IMR-90 (cell line): ENCODE measurements around the gene PDIA3. TPM values are rescaled to one million over a fixed set of nuclear protein-coding genes. Genes with fewer than 3 reads are reported as not detected.

Experiments
- ATAC-seq: fragments of 200-7000 bp; cut with Tn5 transposase; 2 replicates; pipeline ENCODE4 v1.9.1; 2020; ENCODE audit warnings: low read depth, mild to moderate bottlenecking, moderate library complexity
- BruUV-seq: library from RNA; stranded (reverse); fragments of 400-500 nt; replicated peaks from 2 replicates; lab custom pipeline; 2021; lab: Mats Ljungman, UMichigan
- CTCF ChIA-PET: fragments of 300-600 bp; formaldehyde crosslinking; extraction: SDS; loops from one replicate; lab custom pipeline; 2021; ENCODE audit warnings: antibody characterized with exemption; lab: Yijun Ruan, JAX
- POLR2A ChIA-PET: fragments of 300-600 bp; sonication (Branson Sonifier 250); formaldehyde crosslinking; loops from one replicate; lab custom pipeline; 2022; ENCODE audit warnings: antibody characterized with exemption; ENCODE audit not compliant: unreplicated experiment; lab: Charles Lee
- DNase-seq: peaks from one replicate; pipeline ENCODE4 v3.0.0; 2013
- H2AFZ ChIP-seq: replicated peaks from 2 replicates; pipeline ENCODE3; 2013; ENCODE audit warnings: low read length, mild to moderate bottlenecking; ENCODE audit not compliant: poor library complexity
- H2AK5ac ChIP-seq: 2 replicates; pipeline ENCODE4 v1.6.1; 2013; ENCODE audit warnings: low read depth, low read length, inconsistent platforms
- H2AK9ac ChIP-seq: replicated peaks from 2 replicates; pipeline ENCODE3; 2013; ENCODE audit warnings: mild to moderate bottlenecking, low read depth, low read length, moderate library complexity; ENCODE audit not compliant: poor library complexity
- H2BK120ac ChIP-seq: 2 replicates; pipeline ENCODE4 v1.6.1; 2013; ENCODE audit warnings: low read depth, low read length, inconsistent platforms
- H2BK15ac ChIP-seq: 3 replicates; pipeline ENCODE4 v1.6.1; 2013; ENCODE audit warnings: low read depth, low read length, inconsistent platforms
- H2BK20ac ChIP-seq: 2 replicates; pipeline ENCODE4 v1.6.1; 2013; ENCODE audit warnings: low read depth, mild to moderate bottlenecking, inconsistent platforms, low read length, moderate library complexity
- H2BK5ac ChIP-seq: 2 replicates; pipeline ENCODE4 v1.6.1; 2013; ENCODE audit warnings: mild to moderate bottlenecking, low read depth, low read length, inconsistent platforms; ENCODE audit not compliant: poor library complexity, severe bottlenecking
- H3K14ac ChIP-seq: replicated peaks from 2 replicates; pipeline ENCODE4 v1.6.1; 2013; ENCODE audit warnings: low read depth, low read length, inconsistent platforms
- H3K18ac ChIP-seq: 2 replicates; pipeline ENCODE4 v1.6.1; 2013; ENCODE audit warnings: low read depth, low read length, control low read depth
- H3K23ac ChIP-seq: 2 replicates; pipeline ENCODE4 v1.6.1; 2013; ENCODE audit warnings: low read depth, low read length, inconsistent platforms
- H3K27ac ChIP-seq: 2 replicates; pipeline ENCODE4 v1.5.1; 2013; ENCODE audit warnings: mild to moderate bottlenecking, control low read depth, low read length; ENCODE audit not compliant: insufficient read depth
- H3K27me3 ChIP-seq: 2 replicates; pipeline ENCODE4 v1.6.1; 2013; ENCODE audit warnings: low read length; ENCODE audit not compliant: control insufficient read depth, insufficient read depth
- H3K36me3 ChIP-seq: 2 replicates; pipeline ENCODE4 v1.6.1; 2013; ENCODE audit warnings: low read length, mixed read lengths; ENCODE audit not compliant: control insufficient read depth, insufficient read depth
- H3K4ac ChIP-seq: 2 replicates; pipeline ENCODE4 v1.6.1; 2013; ENCODE audit warnings: low read depth, low read length, inconsistent platforms
- H3K4me1 ChIP-seq: 2 replicates; pipeline ENCODE4 v1.6.1; 2013; ENCODE audit warnings: low read length, mixed read lengths; ENCODE audit not compliant: control insufficient read depth, insufficient read depth
- H3K4me2 ChIP-seq: 2 replicates; pipeline ENCODE4 v1.6.1; 2013; ENCODE audit warnings: low read depth, mild to moderate bottlenecking, control low read depth, low read length, moderate library complexity
- H3K4me3 ChIP-seq: 2 replicates; pipeline ENCODE4 v1.5.1; 2013; ENCODE audit warnings: low read depth, mild to moderate bottlenecking, control low read depth, low read length, moderate library complexity; ENCODE audit not compliant: insufficient read depth
- H3K56ac ChIP-seq: 2 replicates; pipeline ENCODE4 v1.6.1; 2013; ENCODE audit warnings: low read length, inconsistent platforms; ENCODE audit not compliant: insufficient read depth; ENCODE audit errors: extremely low read depth
- H3K79me1 ChIP-seq, 2 experiments: 2 replicates each; pipeline ENCODE4 v1.6.1; 2013; ENCODE audit warnings: low read length in 2 of 2, inconsistent platforms in 1 of 2, low read depth in 1 of 2
- H3K9ac ChIP-seq: 2 replicates; pipeline ENCODE4 v1.6.1; 2013; ENCODE audit warnings: low read depth, low read length, control low read depth
- H3K9me1 ChIP-seq: 2 replicates; pipeline ENCODE4 v1.6.1; 2013; ENCODE audit warnings: low read length, inconsistent platforms; ENCODE audit not compliant: insufficient read depth
- H3K9me3 ChIP-seq: 2 replicates; pipeline ENCODE4 v1.6.1; 2013; ENCODE audit warnings: low read length; ENCODE audit not compliant: control insufficient read depth, insufficient read depth
- H4K20me1 ChIP-seq: 2 replicates; pipeline ENCODE4 v1.6.1; 2013; ENCODE audit warnings: low read length, inconsistent platforms; ENCODE audit not compliant: insufficient read depth
- H4K5ac ChIP-seq: 2 replicates; pipeline ENCODE4 v1.6.1; 2013; ENCODE audit warnings: mild to moderate bottlenecking, low read depth, low read length, control low read depth
- H4K8ac ChIP-seq, 2 experiments: 2 replicates each; pipeline ENCODE4 v1.6.1; 2013; ENCODE audit warnings: low read depth in 2 of 2, low read length in 2 of 2, control low read depth in 1 of 2, inconsistent platforms in 1 of 2
- H4K91ac ChIP-seq: 2 replicates; pipeline ENCODE4 v1.6.1; 2013; ENCODE audit warnings: low read depth, low read length, inconsistent platforms; ENCODE audit not compliant: insufficient read depth
- CHD1 ChIP-seq: IDR thresholded peaks from 2 replicates; pipeline ENCODE4 v1.6.1; 2012; ENCODE audit warnings: low read depth, low read length, improper control_type of control experiment
- MXI1 ChIP-seq: IDR thresholded peaks from 2 replicates; pipeline ENCODE4 v1.6.1; 2012; ENCODE audit warnings: low read depth, mild to moderate bottlenecking, low read length, moderate library complexity, borderline replicate concordance
- RFX5 ChIP-seq: IDR thresholded peaks from 2 replicates; pipeline ENCODE4 v1.8.0; 2012; ENCODE audit warnings: low read depth, mild to moderate bottlenecking, low read length, moderate library complexity
- WGBS, 2 experiments: methylation state at CpG; one replicate each; pipeline versions ENCODE4 v1.1.5 to v1.1.7; 2013; ENCODE audit warnings: missing lambda C conversion rate in 2 of 2; ENCODE audit not compliant: insufficient read length in 1 of 2; ENCODE audit errors: extremely low coverage in 2 of 2; 5-methylcytosine and 5-hydroxymethylcytosine counted together
- dilution Hi-C: fragments of 300-500 bp; cut with HindIII; formaldehyde crosslinking; loops from one replicate; pipeline ENCODE4 v1.14.3; 2018; ENCODE audit warnings: low sequenced_read_pairs; ENCODE audit not compliant: unreplicated experiment
- in situ Hi-C: fragments of 300-500 bp; cut with MboI; formaldehyde crosslinking; loops from 3 replicates; pipeline ENCODE4 v1.14.3; 2019; ENCODE audit warnings: low sequenced_read_pairs, inconsistent platforms, mixed read lengths
- intact Hi-C: fragments of 100-400 bp; cut with micrococcal nuclease; formaldehyde crosslinking; loops from 2 replicates; pipeline ENCODE4 v1.10.0; 2022
- polyA plus RNA-seq, 3 experiments: library from polyadenylated mRNA; depleted of rRNA; stranded (reverse); fragments of >200 nt; gene quantifications; 2 replicates each; pipeline ENCODE4 v1.2.3, GENCODE V29; 2012; ENCODE audit warnings: low replicate concordance in 1 of 3
- total RNA-seq: library from RNA; depleted of rRNA; stranded (reverse); fragments of >200 nt; gene quantifications from 2 replicates; pipeline ENCODE4 v1.2.3, GENCODE V29; 2012

The PDIA3 gene
- total and polyA plus RNA-seq, 2 of the 4 experiments (the other 2 are of a cell fraction), result 103 to 396 TPM

- intact Hi-C loops (no loop called here), dilution Hi-C loops (no loop called here)
Observed at GRCh38 chr15:43808435-43808950, 62.3 kb downstream of the PDIA3 start.

More at GRCh38 chr15:43808435-43808950, 62.3 kb downstream of the PDIA3 start:
- Histone ChIP-seq H2BK5ac (no peak overlapping the region), H4K20me1 (no peaks in the 10 kb centered on the region), H3K9me3 (no peaks in the 10 kb centered on the region), H3K4me1 (no peaks in the 10 kb centered on the region; the same call in 1 of the 2 replicates), H4K5ac (no peak overlapping the region), H3K18ac (no peak overlapping the region), H3K14ac (no peak overlapping the region), H3K4me3 (no peak overlapping the region), H3K79me1 (peaks cover 7 to 22% of the 10 kb centered on the region in 2 experiments), H4K91ac (no peak overlapping the region), H4K8ac (no peak overlapping the region), H3K27ac (no peak overlapping the region), H3K9me1 (peaks cover 8% of the 10 kb centered on the region), H3K4me2 (no peak overlapping the region), H2BK20ac (no peak overlapping the region), H2AFZ (no peak overlapping the region), H2BK120ac (no peak overlapping the region), H3K56ac (no peak overlapping the region), H3K9ac (no peak overlapping the region), H2AK5ac (no peak overlapping the region), H3K36me3 (peaks cover 67% of the 10 kb centered on the region), H2BK15ac (no peak overlapping the region), H2AK9ac (no peak overlapping the region), H3K4ac (no peak overlapping the region), H3K27me3 (no peaks in the 10 kb centered on the region), H3K23ac (no peak overlapping the region)
- TF ChIP-seq MXI1, result no peak
- TF ChIP-seq RFX5, result no peak
- no peak for TF ChIP-seq CHD1
- ChIA-PET POLR2A (no interaction called here), CTCF (no interaction called here)
- no CpG with 5 or more reads among the region's 5 CpGs for WGBS, 2 experiments
- no TSS peak for BruUV-seq
- DNase-seq (no peak), ATAC-seq (no peak)
- in situ Hi-C loops, result no loop called here
